GM12864 (cell line): ENCODE data around the gene DROSHA.

Experiments used
- DNase-seq: peaks from one replicate; pipeline ENCODE4 v3.0.0-alpha.2; 2011; ENCODE audit warnings: low read depth
- H3K4me3 ChIP-seq: 2 replicates; pipeline ENCODE4 v1.5.1; 2011; ENCODE audit warnings: mild to moderate bottlenecking, low read depth, low read length, control low read depth
- CTCF ChIP-seq: IDR thresholded peaks from 2 replicates; pipeline ENCODE4 v1.5.1; 2011; ENCODE audit warnings: low read depth, mild to moderate bottlenecking, moderate library complexity, low read length, control low read depth, inconsistent platforms; ENCODE audit errors: missing control alignments

Gene DROSHA

DNA sequence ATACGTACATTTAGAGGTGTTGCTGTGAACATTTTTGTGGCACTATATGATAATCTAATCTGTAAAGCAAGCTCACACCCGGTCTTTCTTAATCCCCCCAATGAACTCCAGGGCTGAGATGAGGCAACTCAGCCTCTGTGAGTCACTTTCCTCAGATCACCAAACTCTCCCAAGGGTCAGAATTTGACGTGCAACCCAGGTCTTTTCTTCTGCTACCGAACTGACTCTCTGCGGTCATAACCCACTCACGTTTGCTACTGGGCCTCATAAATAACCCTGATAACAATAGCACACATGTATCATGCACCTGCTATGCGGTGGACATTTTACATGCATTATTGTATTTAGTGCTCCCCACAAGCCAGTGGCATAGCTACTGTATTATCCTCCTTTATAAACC lies 153.1 kb downstream of the DROSHA start:
- H3K4me3 ChIP-seq, result no peak overlapping the region
- TF ChIP-seq CTCF, result no peak
- no peak for DNase-seq

DNA sequence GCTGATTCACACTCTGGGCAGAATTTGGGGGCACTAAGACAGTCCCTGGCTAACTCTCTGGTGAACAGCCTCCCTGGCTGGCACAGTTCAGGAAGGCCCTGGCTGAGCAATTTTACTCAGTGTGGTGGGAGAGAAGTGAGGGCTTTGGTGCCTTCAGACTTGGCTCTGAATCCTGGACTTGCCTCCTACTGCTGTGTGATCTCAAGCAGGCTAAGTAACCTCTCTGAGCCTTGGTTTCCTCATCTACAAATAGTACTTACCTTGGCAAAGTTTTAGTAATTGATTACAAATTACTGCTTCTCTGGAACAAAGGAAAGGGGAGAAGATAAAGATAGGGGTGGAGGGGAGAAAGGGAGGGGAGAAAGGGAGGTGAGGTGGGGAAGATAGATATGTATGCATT lies 153.8 kb downstream of the DROSHA start:
- no peak for DNase-seq
- H3K4me3 ChIP-seq, result no peak overlapping the region
- no peak for TF ChIP-seq CTCF

DNA sequence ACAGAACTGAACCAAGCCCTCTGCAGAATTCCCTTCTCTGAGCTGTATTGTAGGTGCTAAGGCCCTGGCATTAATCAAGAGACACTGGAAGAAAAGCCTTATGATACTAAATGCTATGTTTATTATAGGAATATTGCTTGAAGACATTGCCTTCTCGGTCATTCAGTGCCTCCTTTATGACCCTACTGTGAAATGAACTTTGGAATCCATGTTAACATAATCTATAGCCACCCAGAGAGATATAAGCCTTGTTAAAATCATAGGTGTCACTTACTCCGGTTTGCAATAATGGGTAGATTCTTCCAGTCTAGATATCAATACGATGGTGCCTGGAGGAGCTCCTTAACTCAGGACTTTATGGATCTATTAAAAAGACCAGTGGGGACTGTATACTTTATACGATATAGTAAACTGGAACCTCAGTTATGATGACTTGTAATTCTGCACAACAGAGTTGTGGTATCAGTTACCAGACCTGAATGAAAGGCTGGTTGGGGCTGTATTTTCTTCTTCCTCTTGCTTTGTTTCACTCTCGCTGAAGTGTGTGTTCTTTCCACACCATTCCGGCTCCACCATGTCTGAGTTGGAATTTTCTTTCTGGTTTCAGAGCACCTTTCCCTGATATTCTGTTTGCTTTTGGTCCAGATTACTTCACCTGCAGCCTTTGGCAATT lies 154.5 kb downstream of the DROSHA start:
- no peak for DNase-seq
- no peak overlapping the region for H3K4me3 ChIP-seq
- TF ChIP-seq CTCF, result no peak

DNA sequence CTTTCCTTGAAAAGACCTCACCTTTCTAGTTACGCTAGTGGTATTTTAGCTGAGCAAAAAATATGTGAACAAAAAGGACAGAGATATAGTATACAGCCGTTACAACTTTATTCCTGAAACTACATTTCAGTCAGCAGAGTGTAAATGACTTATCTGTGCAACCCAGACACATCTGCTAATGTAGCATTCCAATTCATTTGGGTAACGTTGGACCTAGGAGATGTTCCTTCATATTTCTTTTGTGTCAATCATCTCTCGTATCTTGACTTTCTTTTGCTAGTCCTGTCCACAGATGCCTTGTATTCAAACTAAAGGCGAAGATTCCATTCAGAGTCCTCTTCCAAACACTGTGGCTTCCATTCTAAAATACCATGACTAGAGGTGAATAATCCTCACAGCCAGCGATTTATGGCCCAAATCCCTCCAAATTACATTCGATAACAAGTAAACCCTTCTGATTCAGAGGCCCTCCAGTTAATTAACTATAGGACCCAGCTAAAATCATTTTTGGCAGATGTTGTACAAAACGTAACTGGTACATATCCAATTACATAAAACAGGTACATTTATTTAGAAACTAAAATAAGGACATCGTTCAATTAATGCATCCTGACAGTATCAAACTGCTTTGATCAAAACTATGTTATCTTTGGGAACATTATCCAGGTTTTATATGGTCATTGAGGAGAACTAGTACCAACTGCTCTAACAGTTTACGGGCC lies 155.7 kb downstream of the DROSHA start:
- DNase-seq, result no peak
- no peak overlapping the region for H3K4me3 ChIP-seq
- TF ChIP-seq CTCF, result no peak

DNA sequence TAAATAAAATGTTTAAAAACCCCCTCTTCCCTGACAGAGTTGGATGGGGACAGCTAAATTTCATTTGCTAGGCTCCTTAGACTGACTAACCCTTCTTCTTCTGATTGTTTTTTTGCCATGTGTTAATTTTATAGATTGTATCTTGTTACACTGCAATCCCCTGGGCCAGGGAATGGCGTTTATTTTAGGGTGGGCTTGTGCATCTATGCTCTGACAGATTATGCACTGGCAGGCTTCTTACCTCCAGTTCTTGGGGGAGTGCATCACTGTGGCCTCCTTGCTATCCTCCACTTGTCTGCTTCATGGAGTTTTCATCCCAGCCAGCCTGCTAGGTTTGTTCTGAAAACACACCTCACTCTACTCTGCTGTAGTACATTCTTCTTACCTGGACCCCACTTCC lies 159.8 kb downstream of the DROSHA start:
- no peak for TF ChIP-seq CTCF
- no peak overlapping the region for H3K4me3 ChIP-seq
- no peak for DNase-seq

DNA sequence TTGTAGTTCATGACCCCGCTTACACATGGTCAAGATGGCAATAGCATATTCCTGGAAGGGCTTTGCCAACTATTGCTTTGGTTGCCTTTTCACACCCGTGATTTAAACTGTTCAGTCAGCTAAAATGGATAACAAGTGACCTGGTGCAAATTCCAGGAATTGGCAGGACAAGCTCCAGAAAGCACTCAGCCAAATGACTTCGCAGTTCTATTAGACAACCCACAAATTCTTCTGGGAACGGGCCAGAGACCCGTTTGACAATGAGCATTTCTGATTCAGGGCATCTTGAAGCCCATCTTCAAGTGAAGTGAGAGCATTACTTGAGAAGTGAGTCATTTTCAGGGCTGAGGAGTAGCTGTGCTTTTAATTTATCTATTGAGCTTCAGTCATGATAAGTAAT lies 165.0 kb downstream of the DROSHA start:
- TF ChIP-seq CTCF, result no peak
- no peak overlapping the region for H3K4me3 ChIP-seq
- DNase-seq, result no peak

DNA sequence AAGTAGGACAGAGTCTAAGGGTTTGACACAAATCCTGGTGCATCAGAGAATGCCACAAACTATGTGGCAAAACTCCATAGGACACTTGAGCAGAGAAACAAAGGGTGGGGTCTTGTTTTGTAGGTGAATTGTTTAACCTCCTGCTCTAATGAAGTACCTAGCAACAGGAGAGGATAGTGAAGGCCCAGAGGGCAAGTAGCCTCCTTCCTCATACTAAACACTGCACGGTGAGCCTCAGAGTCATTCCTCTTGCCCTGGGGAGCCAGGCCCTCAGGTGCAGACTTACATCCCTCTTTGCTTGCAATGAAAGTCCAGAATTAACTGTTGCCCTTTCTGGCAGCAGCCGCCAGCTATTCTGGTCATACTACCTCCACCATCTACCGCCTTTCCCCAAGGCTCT lies 166.1 kb downstream of the DROSHA start:
- no peak for TF ChIP-seq CTCF
- DNase-seq, result no peak
- no peak overlapping the region for H3K4me3 ChIP-seq
